ENCODE results near the gene LACTBL1.

LACTBL1 gene

DNA sequence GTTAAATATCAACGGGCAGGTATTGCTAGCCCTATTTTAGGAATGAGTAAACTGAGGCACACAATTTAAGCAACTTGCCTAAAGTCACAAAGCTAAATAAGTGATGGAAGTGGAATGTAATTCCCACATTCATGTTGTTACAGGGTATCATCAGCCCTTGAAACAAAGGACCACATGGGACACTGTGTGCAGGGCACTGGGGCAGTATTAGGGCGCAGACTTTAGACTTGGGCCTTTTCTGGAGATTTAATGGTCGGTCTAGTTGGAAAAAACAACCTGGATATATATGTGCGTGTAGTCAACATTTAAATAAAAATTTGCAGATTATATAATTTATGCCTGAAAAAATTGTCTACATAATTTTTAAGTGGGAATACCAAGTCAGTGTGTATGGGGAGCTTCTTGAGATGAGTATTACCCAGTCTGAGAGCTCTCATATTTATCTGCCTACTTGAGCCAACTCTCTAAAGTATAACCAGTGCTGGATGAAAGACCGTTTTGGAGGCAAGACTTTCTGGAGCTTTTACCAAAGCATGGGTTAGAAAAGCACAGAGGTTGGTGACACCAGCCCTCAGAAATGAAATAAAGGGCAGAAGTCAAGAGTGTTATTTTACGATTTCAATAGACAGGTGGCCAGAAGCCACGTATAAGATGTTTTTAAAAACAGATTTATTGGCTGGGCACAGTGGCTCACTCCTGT lies 48.2 kb upstream of the LACTBL1 start (continued):
- TF ChIP-seq BACH2 (CRISPR knock-in tag; IDR thresholded peaks at IDR 0.05; ENCODE audit: borderline replicate concordance) (no peak), ZNF8 (CRISPR knock-in tag; IDR thresholded peaks at IDR 0.05) (no peak), OSR1 (CRISPR knock-in tag; IDR thresholded peaks at IDR 0.05) (no peak), ISL1 (CRISPR knock-in tag; IDR thresholded peaks at IDR 0.05) (no peak)

DNA sequence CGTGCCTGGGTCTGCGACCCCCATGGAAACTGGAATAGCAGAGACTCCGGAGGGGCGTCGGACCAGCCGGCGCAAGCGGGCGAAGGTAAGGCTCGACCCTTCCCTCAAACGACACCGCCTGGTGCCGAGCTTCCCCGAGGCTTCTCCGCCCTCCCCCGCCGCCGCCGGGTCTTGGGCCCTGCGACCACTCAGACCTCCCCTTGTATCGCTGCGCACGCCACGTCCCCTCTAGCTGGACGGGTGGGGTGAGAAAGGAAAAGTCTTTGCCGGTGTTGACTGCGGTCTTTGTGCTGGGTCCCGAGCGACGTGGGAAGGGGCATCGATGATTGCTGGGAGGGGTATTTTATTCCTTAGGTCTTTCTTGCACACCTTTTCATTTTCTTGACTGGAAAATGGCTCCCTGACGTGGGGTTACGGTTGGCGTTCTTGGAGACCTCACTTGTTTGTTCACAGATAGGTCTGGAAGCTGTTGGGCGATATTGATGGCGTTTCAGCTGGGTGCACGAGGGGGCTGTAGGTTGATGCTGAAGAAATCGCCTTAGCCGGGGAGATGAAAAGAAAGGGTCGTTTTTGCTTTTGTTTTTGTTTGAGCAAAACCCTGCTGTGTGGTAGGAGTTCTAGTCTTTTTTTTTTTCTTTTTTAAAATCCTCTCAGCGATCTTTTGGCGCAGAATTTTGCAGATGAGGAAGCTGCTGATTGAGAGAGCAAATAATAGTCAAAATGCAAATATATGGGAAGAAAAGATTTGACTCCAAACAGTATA lies 47.4 kb upstream of the LACTBL1 start:
- peak; percentile 51 for ATAC-seq

DNA sequence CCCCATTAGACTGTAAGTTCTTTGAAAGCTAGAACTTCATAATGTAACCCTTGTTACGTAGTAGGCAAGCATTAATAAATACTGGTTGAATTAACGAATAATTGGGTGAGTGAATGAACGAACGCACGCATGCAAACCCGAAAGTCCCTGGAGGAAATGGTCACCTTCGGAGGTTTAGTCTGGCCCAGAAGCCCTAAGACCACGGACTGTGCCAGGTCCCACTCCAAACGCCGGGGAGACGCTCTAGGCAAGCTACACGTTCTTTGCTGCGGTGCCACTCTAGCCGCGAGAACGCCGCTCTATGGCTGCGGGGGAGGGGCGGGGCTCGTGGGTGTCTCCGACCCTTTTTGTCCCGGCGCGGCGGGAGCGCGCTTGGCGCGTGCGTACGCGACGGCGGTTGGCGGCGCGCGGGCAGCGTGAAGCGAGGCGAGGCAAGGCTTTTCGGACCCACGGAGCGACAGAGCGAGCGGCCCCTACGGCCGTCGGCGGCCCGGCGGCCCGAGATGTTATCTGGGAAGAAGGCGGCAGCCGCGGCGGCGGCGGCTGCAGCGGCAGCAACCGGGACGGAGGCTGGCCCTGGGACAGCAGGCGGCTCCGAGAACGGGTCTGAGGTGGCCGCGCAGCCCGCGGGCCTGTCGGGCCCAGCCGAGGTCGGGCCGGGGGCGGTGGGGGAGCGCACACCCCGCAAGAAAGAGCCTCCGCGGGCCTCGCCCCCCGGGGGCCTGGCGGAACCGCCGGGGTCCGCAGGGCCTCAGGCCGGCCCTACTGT lies 46.6 kb upstream of the LACTBL1 start, which contains the start of gene KDM1A:
Gene KDM1A, plus strand, starts transcription at position 375 of the 769 bp plus-strand sequence. Its CDS starts 129 bp downstream, at position 504.
- ATAC-seq: peak; percentile 98
- no peak for TF ChIP-seq SNAI2 (CRISPR knock-in tag; IDR thresholded peaks at IDR 0.05)
- no peak for TF ChIP-seq TOX (CRISPR knock-in tag; IDR thresholded peaks at IDR 0.05; ENCODE audit: borderline replicate concordance)
- no peak for TF ChIP-seq ARNTL (CRISPR knock-in tag; IDR thresholded peaks at IDR 0.05; ENCODE audit: borderline replicate concordance, low read depth)
- TF ChIP-seq TSHZ2 (CRISPR knock-in tag; IDR thresholded peaks at IDR 0.05): peak; percentile 80; the same call in 1 of the 2 replicates
- TF ChIP-seq, protein P1, sequence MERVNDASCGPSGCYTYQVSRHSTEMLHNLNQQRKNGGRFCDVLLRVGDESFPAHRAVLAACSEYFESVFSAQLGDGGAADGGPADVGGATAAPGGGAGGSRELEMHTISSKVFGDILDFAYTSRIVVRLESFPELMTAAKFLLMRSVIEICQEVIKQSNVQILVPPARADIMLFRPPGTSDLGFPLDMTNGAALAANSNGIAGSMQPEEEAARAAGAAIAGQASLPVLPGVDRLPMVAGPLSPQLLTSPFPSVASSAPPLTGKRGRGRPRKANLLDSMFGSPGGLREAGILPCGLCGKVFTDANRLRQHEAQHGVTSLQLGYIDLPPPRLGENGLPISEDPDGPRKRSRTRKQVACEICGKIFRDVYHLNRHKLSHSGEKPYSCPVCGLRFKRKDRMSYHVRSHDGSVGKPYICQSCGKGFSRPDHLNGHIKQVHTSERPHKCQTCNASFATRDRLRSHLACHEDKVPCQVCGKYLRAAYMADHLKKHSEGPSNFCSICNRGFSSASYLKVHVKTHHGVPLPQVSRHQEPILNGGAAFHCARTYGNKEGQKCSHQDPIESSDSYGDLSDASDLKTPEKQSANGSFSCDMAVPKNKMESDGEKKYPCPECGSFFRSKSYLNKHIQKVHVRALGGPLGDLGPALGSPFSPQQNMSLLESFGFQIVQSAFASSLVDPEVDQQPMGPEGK (CRISPR knock-in tag; IDR thresholded peaks at IDR 0.05; ENCODE audit: borderline replicate concordance): peak; percentile 47; the same call in 1 of the 2 replicates

More for the DNA sequence above, 47.4 kb upstream of the LACTBL1 start:
- TF ChIP-seq RARB (CRISPR knock-in tag; IDR thresholded peaks at IDR 0.05) (no peak), CSDC2 (CRISPR knock-in tag; IDR thresholded peaks at IDR 0.05) (no peak)

DNA sequence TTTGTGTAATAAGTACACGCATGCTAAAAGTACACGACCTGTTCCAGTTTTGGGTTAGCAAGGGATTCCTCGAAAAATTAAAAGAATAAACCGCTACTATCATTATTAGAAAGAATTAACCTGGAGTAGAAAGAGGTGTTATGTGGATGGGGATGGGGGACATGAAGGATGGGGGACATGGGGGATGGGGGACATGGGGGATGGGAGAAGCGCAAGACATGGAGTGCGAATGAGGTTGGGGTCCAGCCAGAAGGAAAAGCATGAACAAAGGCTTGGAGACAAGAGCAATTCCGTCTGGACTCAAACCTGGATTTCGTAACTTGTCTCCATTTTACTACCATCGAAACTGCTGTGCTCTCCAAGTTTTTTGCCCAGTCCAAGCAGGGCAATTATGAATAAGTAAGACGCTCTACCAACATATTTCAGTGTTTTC lies 46.0 kb upstream of the LACTBL1 start:
- peak; percentile 23 for ATAC-seq
- TF ChIP-seq GLIS3 (CRISPR knock-in tag; IDR thresholded peaks at IDR 0.05) (no peak), ZFP30 (CRISPR knock-in tag; IDR thresholded peaks at IDR 0.05) (no peak), ARNTL (CRISPR knock-in tag; IDR thresholded peaks at IDR 0.05; ENCODE audit: borderline replicate concordance, low read depth) (no peak), PPARA (CRISPR knock-in tag; IDR thresholded peaks at IDR 0.05; ENCODE audit: borderline replicate concordance) (no peak), TSHZ2 (CRISPR knock-in tag; IDR thresholded peaks at IDR 0.05) (no peak), ZNF8 (CRISPR knock-in tag; IDR thresholded peaks at IDR 0.05) (no peak), CSRNP3 (CRISPR knock-in tag; IDR thresholded peaks at IDR 0.05) (no peak)
- TF ChIP-seq, protein P2, sequence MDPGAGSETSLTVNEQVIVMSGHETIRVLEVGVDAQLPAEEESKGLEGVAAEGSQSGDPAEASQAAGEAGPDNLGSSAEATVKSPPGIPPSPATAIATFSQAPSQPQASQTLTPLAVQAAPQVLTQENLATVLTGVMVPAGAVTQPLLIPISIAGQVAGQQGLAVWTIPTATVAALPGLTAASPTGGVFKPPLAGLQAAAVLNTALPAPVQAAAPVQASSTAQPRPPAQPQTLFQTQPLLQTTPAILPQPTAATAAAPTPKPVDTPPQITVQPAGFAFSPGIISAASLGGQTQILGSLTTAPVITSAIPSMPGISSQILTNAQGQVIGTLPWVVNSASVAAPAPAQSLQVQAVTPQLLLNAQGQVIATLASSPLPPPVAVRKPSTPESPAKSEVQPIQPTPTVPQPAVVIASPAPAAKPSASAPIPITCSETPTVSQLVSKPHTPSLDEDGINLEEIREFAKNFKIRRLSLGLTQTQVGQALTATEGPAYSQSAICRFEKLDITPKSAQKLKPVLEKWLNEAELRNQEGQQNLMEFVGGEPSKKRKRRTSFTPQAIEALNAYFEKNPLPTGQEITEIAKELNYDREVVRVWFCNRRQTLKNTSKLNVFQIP (CRISPR knock-in tag; IDR thresholded peaks at IDR 0.05; ENCODE audit: borderline replicate concordance, low read depth): no peak
- TF ChIP-seq, protein P1 (CRISPR knock-in tag; IDR thresholded peaks at IDR 0.05; ENCODE audit: borderline replicate concordance): no peak

Measured in SK-N-SH treated with all-trans-retinoic acid at 6 μM for 48 hours (cell line).